GM21526 (cell line): Measurements from ENCODE around the gene TRMU.
"Not testable (repeated sequence)": the region's sequence is repeated elsewhere in the genome, so short reads cannot be mapped to it uniquely, and the experiment has no call there.

ENCODE experiments used
- ATAC-seq: cut with Tn5 transposase; IDR thresholded peaks from one replicate; pipeline ENCODE4 v1.9.1; 2021; ENCODE audit warnings: moderate library complexity; ENCODE audit not compliant: unreplicated experiment, low FRiP score

TRMU gene

DNA sequence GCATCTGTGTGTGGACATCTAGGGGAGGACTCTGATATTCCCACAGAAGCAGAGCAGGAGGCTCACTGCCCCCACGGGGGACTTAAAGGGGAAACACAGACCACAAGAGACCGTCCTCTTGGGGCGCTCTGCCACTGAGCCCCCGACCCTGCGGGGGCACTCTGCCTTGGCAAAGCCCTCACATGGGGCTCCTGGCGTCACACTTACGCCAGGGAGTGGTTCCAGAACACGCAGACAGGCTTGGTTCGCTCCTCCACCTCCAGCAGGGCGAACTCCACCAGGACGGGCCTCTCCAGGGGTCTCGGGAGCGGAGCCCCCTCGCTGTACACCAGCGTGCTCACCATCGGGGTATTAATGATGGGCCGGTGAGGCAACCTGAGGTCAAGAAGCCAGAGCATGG is 45.1 kb downstream of the TRMU start:
- ATAC-seq: no peak

DNA sequence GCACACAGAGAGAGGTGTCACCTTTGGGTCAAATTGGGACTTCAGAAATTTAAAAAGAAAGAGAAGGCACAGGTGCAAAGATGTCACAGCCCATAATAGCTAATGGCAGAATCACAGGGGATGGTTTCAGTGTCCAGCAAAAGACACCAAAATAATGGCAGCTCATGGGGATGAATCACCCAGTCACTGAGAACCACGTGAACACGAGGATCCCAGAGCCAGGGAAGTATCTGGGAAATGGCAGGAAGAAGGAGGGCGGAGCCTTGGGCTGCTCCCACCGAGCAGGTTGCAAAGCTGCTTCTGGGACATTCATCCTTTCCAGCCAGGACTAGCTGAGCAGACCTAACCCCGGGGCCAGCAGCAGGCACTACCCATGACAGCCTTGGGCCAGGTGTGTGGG is 45.6 kb downstream of the TRMU start:
- no peak for ATAC-seq

DNA sequence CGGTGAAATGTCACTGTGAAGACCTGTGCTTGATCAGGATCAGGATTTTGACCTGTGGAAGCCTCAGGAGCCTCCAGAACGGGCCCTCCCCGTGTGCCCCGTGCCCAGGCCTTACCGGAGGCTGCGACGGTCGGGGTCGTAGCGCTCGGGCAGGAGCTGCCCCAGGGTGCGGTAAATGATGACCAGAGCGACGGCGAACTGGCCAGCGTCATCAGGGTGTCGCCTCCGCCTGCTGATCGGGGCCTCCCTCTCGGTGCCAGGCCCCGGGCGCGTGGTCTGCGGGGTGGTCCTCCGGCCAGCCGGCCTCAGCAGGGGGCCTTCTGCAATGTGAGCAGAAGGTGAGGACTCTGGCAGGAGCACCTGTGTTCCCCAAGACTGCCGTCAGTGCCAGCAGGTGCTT is 46.2 kb downstream of the TRMU start:
- ATAC-seq: no peak

DNA sequence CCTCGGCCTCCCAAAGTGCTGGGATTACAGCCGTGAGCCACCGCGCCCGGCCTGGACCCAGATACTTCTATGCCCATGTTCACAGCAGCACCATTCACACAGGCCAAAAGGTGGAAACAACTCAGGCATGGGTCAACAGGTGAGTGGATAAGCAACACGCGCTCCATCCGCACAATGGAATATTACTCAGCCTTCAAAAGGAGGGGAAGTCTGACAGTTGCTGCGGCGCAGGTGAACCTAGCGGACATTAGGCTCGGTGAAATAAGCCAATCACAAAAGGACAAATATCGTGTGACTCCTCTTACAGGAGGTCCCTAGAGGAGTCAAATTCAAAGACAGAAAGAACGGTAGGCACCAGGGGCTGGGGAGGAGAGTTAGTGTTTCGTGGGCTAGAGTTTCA is 47.0 kb downstream of the TRMU start:
- no peak for ATAC-seq

DNA sequence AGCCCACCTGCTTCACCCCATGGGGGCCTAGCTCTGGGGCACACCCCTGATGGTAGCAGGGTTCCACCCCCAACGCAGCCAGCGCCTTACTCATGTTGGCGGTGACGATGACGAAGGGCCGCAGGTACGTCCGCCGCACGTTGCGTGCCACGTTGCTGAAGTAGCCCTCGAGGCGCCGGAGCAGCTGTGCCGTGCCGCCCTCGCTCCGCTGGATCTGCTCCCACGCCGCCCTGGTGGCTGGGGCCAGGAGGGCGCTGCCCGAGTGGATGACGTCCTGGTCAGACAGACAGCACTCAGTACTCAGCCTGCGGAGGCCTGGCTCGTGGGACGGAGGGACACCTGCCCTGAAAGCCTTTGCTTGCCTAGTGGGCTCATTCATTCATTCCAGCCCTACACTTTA is 50.8 kb downstream of the TRMU start:
- no peak for ATAC-seq

DNA sequence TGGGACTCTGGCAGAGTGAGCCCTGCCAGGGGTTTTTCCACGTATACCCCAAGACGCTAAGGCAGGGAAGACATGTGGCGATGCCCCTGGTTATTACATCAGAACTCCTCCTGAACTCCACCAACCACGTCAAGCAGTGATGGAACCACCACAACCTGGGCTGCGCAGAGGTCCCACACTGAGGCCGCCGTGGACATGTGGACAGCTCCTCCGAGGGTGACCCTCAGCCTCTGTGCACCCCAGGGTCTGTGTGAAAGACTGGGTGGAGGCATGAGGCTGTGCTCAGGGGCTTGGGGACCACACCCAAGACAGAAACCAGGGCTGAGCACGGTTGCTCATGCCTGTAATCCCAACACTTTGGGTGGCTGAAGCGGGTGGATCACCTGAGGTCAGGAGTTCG is 52.2 kb downstream of the TRMU start:
- no peak for ATAC-seq

DNA sequence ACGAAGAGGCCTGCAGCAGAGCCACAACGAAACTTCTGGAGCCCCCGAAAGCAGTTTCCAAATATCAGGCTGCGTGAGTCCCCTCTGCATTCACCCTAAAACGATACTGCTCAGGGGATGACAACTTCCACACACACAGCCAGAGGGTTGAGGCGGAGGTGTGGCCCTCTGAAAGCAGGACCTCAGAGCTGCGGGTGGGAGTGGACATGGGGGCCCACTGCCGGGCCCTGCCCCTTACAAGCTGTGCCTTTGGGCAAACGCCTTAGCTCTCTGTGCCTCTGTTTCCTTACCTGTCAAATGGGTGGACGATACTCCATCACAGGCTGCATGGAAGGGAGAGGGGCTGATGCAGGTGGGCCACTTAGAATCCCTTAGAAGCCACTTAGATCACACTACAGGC is 53.1 kb downstream of the TRMU start:
- ATAC-seq: no peak

DNA sequence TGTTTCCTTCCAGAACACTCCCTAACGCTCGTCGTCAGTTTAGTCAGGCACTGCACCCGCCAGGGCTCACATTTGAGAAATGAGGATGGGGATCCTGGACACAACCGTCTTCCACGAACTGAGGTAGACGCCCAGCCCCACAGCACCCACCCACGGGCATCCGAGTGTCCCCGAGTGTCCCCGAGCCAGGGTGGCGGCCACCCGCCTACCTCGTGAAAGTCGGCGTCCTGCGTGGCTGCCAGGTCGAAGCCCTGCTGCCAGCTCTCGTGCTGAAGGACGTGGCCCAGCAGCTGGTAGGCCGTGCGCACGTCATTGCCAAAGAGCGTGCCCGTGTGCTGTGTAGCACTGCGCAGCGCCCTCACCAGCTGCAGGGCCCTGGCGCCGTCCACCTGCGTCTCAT is 53.6 kb downstream of the TRMU start:
- no peak for ATAC-seq

DNA sequence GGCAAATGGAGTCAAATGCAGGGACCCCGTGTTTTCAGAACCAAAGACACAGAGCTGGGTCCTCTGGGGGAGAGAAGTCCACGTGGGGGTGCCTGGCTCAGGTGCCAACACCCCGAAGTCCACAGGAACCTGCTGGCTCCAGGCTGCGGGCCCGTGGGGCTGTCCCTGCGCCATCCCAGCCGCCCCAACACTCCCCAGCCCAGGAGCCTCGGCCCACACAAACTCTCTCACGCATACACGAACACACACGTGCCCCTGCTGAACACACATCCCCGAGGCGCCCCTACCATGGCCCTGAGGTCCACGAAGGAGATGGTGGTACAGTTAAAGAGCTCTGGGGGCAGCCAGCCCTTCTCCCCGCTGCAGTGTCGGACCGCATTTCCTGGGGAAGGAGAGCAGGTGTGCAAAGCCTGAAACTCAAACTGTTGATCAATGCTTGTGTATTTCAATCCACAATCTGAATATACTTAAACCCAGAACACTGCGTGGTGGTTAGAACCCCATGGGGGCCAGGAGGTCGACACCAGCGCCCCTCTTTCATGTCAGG is 54.7 kb downstream of the TRMU start:
- ATAC-seq: no peak

DNA sequence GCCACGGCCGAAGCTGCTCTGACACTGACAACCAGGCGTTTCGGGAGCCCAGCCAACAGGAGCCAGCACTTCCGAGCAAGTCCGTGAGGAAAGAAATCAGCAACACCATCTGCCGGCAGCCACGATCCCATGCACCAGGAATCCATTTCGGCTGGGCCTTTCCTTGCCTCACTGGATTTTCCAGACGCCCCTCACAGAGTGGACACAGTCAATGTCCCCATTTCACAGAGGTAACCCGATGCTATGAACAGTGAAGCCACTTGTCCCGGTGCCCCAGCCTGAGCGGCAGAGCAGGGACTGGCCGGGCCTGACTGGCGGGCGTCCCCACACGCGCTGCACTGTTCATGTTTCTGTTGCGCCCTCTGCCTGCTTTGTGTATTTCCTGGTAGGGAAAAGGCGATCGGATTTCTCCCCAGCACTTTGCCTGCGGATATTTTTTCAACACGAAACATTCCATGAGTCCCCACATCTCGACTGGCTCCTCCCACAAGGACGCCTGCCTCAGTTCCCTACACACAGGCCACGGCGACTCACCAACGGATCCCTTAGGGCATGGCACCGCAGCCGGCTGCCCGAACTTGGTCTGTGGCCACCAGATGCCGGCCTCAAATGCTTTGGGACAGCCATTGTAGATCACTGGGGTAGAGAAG is 55.3 kb downstream of the TRMU start:
- no peak for ATAC-seq

DNA sequence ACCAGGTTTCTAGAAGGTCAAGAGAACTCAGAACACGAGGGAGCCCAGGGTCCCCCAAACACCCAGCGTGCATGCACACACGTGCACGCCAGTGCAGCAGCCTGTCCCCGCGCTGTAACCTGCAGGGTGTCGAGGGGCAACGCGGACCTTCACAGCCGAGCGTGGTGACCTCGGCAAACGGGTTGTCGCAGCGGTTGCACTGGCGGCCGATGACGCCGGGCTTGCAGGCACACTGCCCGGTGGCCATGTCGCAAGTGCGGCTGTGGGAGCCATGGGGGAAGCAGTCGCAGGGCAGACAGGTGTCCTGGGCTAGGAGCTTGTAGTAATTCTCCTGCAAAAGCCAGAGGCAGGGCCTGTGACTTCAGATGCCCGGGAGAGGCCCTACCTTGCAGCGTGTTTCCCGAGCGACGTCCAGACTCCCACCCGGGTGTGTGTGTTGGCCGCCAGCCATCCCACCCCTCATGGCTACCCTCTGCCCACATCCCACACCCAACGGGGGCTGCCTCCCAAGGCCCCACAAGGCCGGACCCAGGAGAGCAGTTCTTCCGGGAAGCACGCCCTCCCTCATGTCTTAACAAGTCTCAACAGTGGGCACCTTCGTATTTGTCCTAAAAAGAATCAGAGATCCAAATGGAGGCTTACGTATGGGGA is 56.1 kb downstream of the TRMU start:
- ATAC-seq: no peak

DNA sequence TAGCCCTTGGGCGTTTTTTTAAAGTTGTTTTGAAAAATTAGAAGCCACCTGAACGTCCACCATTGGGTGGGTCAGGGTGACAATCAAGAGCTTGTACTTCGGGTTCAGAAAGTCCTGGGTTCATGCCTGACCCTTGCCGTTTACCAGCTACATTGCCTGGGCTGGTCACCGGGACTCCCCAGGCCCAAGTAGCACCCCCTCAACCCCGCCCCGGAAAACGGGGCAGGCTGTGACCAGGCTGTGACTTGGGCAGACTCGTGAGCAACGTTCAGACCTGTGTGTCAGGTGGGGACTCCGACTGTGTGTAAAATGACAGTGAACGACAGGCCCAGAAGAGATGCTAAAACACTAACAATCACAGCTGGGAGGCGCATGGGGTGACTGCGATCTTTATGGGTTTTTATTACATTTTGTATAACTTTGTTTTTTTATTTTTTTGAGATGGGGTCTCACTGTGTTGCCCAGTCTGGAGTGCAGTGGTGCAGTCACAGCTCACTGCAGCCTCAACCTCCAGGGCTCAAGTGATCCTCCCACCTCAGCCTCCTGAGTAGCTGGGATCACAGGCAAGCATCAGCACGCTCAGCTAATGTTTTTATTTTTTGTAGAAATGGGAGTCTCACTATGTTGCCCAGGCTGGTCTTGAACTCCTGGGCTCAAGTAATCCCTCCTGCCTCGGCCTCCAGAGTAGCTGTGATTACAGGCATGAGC is 56.8 kb downstream of the TRMU start:
- no peak for ATAC-seq

DNA sequence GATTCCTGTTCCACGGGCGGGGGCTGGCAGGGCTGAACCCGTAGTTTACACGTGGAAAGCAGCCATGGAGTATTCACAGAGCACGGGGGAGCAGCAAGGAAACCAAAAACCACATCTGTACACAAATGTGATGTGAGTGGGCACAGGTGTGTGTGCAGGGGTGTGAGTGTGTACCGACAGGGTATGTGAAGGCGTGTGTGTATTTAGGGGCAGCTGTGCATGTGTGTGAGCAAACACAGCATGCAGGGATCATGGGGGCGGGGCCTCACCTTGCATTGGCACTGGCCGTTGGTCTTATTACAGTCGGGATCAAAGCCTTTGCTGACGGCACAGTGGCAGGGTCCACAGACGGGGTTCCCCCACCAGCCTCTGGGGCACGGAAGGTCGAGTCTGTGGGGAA is 58.4 kb downstream of the TRMU start:
- no peak for ATAC-seq

DNA sequence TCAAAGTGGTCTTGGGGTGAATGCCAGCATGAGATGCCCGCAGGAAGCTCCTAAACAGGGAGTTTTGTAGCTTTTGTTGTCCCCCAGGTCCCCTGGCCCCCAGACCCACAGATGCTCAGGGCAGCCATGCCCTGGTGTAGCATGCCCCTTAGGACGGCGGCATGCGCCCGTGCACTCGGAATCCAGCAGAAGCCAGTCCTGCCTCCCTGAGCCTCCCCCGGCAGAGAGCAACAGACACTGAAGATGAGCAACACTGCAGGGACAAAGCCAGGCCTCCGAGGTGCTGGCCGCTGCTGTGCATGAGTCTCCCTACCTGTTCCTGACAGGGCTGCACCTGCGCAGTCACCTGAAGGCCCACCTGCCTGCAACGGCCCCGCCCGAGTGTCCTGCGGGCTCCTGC is 59.1 kb downstream of the TRMU start:
- no peak for ATAC-seq

DNA sequence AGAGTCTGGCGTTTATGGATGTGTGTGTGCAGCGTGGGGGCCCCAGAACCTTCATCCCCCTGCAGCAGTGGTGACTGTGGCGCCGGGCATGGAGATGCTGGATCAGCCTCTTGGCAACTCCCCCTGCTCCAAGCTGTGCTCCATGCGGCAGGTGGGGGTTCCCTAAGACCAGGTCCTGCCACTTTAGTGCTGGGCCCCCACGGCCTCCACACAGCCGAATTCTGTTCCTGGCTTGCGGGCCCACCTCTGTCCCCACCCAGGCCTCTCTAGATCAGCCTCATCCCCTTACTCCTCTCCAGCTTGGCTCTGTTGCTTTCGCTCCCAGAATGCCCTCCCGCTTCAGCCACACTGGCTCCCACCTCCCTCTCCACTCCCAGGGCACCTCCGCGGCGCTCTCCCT is 59.6 kb downstream of the TRMU start:
- no peak for ATAC-seq

DNA sequence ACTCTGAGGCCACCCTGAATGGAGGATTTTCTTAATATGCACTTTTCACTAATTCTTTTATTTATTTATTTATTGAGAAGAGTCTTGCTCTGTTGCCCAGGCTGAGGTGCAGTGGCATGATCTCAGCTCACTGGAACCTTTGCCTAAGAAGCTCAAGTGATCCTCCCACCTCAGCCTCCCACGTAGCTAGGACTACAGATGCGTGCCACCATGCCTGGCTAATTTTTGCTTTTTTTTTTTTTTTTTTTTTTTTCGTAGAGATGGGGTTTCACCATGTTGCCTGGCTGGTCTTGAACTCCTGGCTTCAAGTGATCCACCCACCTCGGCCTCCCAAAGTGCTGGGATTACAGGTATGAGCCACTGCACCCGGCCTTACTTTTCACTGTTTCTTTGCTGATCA is 61.5 kb downstream of the TRMU start:
- not testable (repeated sequence) for ATAC-seq

DNA sequence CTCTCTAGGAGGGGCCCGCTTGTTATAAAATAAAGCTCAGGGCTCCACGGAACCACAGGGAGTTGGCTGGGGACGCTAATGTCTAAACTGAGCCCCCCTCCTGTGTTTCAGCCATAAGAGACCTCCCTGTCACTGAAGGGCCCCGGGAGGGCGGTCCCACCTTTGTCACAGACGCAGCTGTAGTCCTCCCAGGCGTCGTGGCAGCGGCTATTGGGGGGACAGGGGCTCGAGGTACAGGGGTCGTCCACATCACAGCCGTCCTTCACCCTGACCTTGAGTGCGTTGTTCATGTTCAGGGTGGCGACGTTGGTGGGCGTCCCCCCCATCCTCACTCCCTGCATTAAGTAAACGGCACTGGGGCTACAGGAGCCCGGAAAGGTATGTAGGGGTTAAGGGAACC is 62.0 kb downstream of the TRMU start:
- ATAC-seq: no peak

DNA sequence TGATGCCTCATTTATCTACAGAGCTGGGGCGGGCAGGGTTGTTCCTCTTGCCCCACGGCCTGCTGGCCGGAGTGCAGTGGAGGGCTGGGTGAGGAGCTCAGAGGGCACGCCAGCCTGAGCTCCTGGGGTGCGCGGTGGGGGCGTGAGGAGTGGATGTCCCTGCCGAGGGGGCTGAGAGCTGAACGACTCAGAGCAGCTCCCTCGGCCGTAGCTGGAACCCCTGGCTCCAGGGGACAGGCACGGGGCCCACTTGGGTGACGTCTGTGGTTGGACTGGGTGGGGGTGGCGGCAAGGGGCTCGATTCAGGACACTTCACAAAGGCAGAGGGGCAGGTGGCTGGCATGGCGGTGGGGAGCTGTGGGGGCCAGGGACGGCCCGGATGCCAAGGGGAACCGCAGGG is 62.4 kb downstream of the TRMU start:
- ATAC-seq: no peak

DNA sequence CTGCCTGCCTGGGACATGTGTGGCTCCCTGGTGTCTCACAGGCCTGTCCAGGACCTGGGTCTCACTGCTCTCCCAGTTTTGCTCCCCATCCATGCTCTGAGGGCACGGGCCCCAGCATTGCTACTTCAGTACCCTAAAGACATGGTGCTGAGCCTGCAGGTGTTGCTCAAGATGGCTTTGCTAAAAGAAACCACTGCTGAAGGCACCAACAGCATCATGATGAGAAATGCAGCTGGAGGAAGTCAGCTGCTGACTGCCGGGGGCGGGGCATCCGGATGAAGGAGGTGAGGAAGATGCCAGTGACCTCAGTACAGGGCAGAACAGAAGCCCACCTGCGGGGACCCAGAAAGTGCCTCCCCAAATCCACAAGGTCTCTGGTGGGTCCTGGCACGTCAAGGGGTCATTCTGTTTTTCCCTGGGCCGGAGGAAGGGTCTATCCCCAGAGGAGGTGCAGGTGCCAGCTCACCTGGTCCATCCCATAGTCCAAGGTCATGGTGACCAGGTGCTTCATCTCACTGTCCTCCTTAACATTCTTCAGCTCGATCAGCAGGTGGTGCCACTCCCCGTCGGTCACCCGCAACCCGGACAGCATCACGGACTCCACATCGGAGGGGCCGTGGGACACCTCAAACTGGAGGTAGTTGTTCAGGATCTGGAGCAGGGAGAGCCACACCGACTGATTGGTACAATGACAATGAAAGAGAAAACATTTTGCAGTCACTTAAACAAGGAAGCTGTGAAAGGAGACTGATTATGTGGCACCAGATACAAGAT is 63.9 kb downstream of the TRMU start:
- ATAC-seq: no peak

DNA sequence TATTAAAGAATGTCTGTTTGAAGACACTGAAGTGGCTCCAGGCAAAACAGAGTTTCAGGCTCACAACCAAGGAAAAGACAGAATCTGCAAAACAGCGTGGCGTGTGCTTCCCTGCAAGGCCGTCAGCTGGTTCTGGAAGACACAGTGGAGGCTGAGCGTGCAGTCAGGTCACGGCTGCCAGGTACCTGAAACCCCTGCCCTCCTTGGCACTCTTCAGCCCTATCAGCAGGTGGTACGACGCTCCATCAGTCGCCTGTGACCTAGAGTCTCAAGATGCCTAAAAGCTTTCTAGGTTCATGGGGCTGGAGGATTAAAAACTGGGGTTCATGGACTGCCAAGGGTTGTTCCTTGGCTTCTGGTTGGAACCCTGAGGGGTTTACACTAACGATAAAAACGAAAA is 65.9 kb downstream of the TRMU start:
- ATAC-seq: no peak

DNA sequence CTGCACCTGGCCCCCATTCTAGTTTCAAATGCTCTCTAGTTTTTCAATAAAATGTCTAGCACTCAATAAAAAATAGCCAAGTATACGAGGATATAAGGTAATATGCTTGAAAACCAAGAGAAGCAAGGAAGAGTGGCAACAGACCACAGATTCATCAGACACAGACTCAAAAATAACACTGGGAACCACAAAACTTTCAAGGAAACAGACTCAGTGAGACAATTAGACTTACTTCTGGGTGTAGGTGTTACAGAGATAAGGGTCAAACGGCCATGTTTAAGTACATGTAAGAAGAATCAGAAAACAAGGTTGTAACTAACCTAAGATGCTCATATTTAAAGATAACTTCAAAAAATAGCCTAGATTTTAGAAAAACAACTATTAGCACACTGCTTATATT is 67.0 kb downstream of the TRMU start:
- ATAC-seq: no peak
